GM10266 (cell line): ENCODE results near the gene RHOBTB1.

Experiments used
- DNase-seq: peaks from one replicate; pipeline ENCODE4 v3.0.0; 2012; ENCODE audit errors: extremely low spot score
- TF ChIP-seq, protein P1 (sequence below): IDR thresholded peaks from 2 replicates; pipeline ENCODE4 v1.5.1; 2012; ENCODE audit warnings: mild to moderate bottlenecking, low read depth; ENCODE audit not compliant: control insufficient read depth, insufficient read depth; ENCODE audit errors: missing control alignments

RHOBTB1 gene

DNA sequence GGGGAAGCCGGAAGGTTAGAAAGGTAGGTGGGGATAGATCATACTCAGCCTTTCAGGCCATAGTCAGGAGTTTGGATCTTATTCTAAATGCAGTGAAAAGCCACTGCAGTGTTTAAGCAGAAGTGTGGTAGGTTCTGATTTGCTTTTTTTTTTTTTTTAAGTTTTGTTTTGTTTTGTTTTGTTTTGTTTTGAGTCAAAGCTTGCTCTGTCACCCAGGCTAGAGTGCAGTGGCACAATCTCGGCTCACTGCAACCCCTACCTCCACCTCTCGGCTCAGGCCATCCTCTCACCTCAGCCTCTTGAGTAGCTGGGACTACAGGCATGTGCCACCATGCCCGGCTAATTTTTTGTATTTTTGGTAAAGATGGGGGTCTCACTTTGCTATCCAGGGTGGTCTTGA, 23.5 kb downstream of the RHOBTB1 start:
- TF ChIP-seq, protein P1, sequence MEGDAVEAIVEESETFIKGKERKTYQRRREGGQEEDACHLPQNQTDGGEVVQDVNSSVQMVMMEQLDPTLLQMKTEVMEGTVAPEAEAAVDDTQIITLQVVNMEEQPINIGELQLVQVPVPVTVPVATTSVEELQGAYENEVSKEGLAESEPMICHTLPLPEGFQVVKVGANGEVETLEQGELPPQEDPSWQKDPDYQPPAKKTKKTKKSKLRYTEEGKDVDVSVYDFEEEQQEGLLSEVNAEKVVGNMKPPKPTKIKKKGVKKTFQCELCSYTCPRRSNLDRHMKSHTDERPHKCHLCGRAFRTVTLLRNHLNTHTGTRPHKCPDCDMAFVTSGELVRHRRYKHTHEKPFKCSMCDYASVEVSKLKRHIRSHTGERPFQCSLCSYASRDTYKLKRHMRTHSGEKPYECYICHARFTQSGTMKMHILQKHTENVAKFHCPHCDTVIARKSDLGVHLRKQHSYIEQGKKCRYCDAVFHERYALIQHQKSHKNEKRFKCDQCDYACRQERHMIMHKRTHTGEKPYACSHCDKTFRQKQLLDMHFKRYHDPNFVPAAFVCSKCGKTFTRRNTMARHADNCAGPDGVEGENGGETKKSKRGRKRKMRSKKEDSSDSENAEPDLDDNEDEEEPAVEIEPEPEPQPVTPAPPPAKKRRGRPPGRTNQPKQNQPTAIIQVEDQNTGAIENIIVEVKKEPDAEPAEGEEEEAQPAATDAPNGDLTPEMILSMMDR, result no peak
- no peak for DNase-seq

DNA sequence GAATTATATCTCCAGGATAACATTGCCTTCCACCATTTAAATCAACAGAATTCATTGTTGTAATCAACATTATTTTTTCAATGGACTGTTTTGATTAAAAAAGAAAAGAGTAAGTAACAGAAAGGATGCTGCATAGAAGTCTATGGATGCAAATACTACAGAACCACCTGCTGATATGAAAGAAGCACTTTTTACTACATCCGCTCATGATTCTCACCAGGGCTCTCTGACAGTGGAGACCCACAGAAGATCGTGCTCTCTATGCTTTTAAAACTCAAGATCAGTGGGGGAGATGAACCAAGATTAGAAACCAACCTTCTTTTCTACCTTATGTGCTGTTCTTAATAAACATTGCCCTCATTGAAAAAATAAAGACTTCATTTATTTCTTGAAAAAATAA, 24.4 kb downstream of the RHOBTB1 start:
- no peak for DNase-seq
- TF ChIP-seq, protein P1, result no peak

DNA sequence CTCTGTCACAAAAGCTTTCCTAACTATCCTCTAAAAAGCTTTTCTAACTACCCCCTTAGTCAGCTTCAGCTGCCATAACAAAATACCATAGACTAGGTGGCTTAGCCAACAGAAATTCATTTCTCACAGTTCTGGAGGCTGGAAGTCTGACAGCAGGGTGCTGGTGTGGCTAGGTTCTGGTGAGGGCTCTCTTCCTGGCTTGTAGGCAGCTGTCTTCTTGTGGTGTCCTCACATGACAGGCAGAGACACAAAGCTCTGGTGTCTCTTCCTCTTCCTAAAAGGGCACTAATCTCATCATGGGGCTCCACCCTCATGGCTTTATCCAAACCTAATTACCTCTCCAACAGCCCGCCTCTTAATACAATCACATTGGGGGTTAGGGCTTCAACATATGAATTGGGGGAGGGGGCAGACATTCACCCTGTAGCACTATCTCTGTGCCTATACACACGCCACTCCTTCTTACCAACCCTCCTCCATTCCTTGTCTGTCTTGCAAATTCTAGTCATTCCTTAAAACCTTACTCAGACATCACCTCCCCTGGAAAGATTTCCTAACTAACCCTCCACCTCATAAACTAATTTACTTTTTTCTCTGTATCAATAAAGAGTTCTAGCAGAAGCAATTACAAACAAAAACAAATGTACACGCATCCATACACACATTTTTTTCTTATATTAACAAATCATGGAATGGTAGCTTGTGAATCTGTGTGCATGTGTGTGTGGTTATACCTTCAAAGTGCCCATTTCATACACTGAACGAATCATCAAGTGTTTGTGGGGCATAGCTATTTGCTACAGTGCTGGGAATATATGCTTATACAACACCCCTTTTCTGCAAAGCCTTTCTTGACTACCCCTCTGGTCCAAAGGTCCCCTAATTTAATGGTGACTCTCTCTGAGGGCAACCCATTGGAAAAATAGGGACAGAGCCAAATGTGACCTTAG, 26.4 kb downstream of the RHOBTB1 start:
- TF ChIP-seq, protein P1, result no peak
- DNase-seq, result no peak

DNA sequence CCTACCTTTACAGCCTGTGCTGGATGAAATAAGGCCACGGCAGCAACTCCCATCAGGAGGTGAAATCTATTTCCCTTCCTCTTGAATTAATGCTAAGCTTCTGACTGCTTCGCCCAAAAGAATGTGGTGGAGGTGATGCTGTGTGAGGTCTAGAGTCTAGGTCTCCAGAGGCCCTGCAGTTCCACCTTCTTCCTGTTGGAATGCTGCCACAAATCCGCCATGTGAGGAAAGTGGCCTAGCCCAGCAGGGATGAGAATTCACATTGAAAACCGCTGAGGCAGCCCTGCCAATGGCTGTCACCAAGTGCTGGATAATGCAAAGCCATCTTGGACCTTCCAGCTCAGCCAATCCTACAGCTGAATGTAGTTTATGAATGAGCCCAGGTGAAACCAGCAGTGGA, 28.0 kb downstream of the RHOBTB1 start:
- TF ChIP-seq, protein P1, result no peak
- no peak for DNase-seq

DNA sequence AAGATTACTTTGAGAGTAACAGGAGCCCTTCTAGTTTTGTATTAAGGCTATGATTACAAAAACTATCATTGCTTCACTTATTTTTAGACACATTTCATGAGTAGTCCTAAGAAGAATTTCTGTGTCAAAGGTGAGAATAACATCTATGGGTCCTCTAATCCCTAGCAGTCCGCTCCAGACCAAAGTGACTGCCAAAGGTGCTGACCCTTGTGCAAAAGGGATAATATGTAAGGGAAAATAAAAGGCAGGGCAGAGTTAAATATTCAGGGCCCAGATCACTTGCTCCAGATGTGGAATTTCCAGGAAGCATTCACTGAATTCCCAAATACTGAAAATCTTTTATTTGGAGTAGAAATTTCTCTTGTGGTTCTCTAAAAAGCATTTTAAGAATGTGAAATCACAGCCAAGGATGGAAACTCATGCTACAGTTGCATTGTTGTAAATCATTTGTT, 29.3 kb downstream of the RHOBTB1 start:
- TF ChIP-seq, protein P1, result no peak
- DNase-seq, result no peak

DNA sequence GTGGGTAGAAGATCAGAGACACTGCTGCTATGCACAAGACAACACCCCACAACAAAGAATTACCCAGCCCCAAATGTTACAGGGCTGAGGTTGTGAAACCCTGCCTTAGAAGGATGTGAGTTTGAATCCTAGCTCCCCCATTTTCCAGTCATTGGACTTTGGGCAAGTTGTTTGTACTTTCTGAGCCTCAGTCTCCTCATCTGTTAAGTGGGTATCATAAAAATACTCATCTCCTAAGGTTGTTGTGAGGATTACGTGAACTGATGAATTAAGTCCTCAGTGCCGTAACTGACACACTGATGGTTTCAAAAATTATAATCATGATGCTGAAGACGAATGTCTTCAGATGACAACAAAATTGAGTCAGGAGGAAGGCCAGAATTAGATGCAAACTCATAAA, 30.3 kb downstream of the RHOBTB1 start:
- TF ChIP-seq, protein P1, result no peak
- no peak for DNase-seq

DNA sequence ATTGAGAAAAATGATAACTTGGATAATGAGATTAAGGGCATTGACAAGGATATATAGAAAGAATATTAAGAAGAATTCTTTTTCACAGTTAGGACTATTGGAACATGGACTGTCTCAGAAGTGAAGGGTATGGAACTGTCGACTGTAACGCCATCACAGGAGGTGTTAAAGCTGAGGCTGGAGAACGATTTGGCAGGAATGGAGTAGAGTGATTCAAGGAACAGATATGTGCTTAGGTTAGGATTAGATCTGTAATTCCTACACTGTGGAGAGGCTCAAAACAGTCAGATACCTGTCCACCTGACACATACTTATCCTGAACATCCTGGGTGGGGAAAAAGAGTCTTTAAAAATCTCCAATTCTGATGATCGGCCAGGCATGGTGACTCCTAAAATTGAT, 30.9 kb downstream of the RHOBTB1 start:
- DNase-seq, result no peak
- TF ChIP-seq, protein P1, result no peak
